Loucy (cell line): ENCODE data around the gene PEAK3.
A peak's percentile ranks its signal among the peaks of the same experiment; 100 is the strongest.

Experiments used
- H2AFZ ChIP-seq: fragments of 200-600 bp; sonication (generic); 2 replicates; pipeline ENCODE4 v1.6.0; 2016; ENCODE audit warnings: antibody characterized with exemption, mild to moderate bottlenecking, low read length, moderate library complexity
- H3F3A ChIP-seq: fragments of 200-600 bp; 2 replicates; pipeline ENCODE4 v1.6.0; 2016; ENCODE audit warnings: antibody characterized with exemption, low read depth, mild to moderate bottlenecking
- H3K27me3 ChIP-seq: fragments of 200-600 bp; sonication (generic); 2 replicates; pipeline ENCODE4 v1.6.1; 2014; ENCODE audit warnings: low read length, mild to moderate bottlenecking; ENCODE audit not compliant: insufficient read depth, poor library complexity, severe bottlenecking
- H3K36me3 ChIP-seq: fragments of 200-600 bp; sonication (generic); 2 replicates; pipeline ENCODE4 v1.6.1; 2016; ENCODE audit warnings: low read length; ENCODE audit not compliant: insufficient read depth
- H3K4me1 ChIP-seq: fragments of 200-600 bp; sonication (generic); 2 replicates; pipeline ENCODE4 v1.5.1; 2014; ENCODE audit warnings: low read length, mild to moderate bottlenecking; ENCODE audit not compliant: insufficient read depth, poor library complexity, severe bottlenecking
- H3K4me2 ChIP-seq: fragments of 200-600 bp; sonication (generic); 2 replicates; pipeline ENCODE4 v1.6.0; 2014; ENCODE audit warnings: antibody characterized with exemption, low read length, low read depth, mild to moderate bottlenecking; ENCODE audit not compliant: poor library complexity, severe bottlenecking
- H3K4me3 ChIP-seq: fragments of 200-600 bp; sonication (generic); 2 replicates; pipeline ENCODE4 v1.5.1; 2014; ENCODE audit warnings: low read length, mild to moderate bottlenecking, mixed read lengths; ENCODE audit not compliant: poor library complexity, severe bottlenecking
- H3K79me2 ChIP-seq: fragments of 200-600 bp; sonication (generic); 2 replicates; pipeline ENCODE4 v1.6.1; 2014; ENCODE audit warnings: low read length; ENCODE audit not compliant: insufficient read depth
- H3K9ac ChIP-seq: fragments of 200-600 bp; sonication (generic); 2 replicates; pipeline ENCODE4 v1.6.0; 2014; ENCODE audit warnings: mild to moderate bottlenecking, low read depth, low read length, moderate library complexity; ENCODE audit not compliant: poor library complexity, severe bottlenecking
- H3K9me2 ChIP-seq: fragments of 200-600 bp; sonication (generic); replicated peaks from 2 replicates; pipeline ENCODE4 v1.6.1; 2016; ENCODE audit warnings: low read depth, low read length, mixed read lengths
- H3K9me3 ChIP-seq: fragments of 200-600 bp; sonication (generic); 2 replicates; pipeline ENCODE4 v1.6.1; 2014; ENCODE audit warnings: mild to moderate bottlenecking, antibody characterized with exemption, low read length, low read depth; ENCODE audit not compliant: insufficient read depth
- H4K20me1 ChIP-seq: fragments of 200-600 bp; sonication (generic); 2 replicates; pipeline ENCODE4 v1.6.0; 2014; ENCODE audit warnings: antibody characterized with exemption, low read length, mild to moderate bottlenecking; ENCODE audit not compliant: insufficient read depth, poor library complexity, severe bottlenecking
- EZH2phosphoT487 ChIP-seq: fragments of 200-600 bp; IDR thresholded peaks from 2 replicates; pipeline ENCODE4 v1.6.1; 2018; ENCODE audit warnings: antibody characterized with exemption, mild to moderate bottlenecking, moderate library complexity, borderline replicate concordance
- TF ChIP-seq, protein P1 (sequence below): fragments of 200-600 bp; sonication (generic); conservative IDR thresholded peaks from 2 replicates; pipeline ENCODE4 v1.5.1; 2014; ENCODE audit warnings: mild to moderate bottlenecking, antibody characterized with exemption, low read length

PEAK3 gene

GRCh38 chr19:2261438-2262172 is 20.4 kb downstream of the PEAK3 start:
- Histone ChIP-seq H4K20me1 (no peaks in the 10 kb centered on the region), H3K79me2 (no peaks in the 10 kb centered on the region), H3K9me2 (no peaks in the 10 kb centered on the region), H3K4me3 (no peak overlapping the region), H3K36me3 (no peaks in the 10 kb centered on the region), H2AFZ (no peak overlapping the region), H3K4me2 (no peak overlapping the region), H3K4me1 (peaks cover 3% of the 10 kb centered on the region), H3K27me3 (no peaks in the 10 kb centered on the region), H3K9me3 (no peaks in the 10 kb centered on the region), H3F3A (no peaks in the 10 kb centered on the region), H3K9ac (no peak overlapping the region)
- TF ChIP-seq, protein P1, sequence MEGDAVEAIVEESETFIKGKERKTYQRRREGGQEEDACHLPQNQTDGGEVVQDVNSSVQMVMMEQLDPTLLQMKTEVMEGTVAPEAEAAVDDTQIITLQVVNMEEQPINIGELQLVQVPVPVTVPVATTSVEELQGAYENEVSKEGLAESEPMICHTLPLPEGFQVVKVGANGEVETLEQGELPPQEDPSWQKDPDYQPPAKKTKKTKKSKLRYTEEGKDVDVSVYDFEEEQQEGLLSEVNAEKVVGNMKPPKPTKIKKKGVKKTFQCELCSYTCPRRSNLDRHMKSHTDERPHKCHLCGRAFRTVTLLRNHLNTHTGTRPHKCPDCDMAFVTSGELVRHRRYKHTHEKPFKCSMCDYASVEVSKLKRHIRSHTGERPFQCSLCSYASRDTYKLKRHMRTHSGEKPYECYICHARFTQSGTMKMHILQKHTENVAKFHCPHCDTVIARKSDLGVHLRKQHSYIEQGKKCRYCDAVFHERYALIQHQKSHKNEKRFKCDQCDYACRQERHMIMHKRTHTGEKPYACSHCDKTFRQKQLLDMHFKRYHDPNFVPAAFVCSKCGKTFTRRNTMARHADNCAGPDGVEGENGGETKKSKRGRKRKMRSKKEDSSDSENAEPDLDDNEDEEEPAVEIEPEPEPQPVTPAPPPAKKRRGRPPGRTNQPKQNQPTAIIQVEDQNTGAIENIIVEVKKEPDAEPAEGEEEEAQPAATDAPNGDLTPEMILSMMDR, result peak; percentile 70
- TF ChIP-seq EZH2phosphoT487, result no peak

GRCh38 chr19:2260341-2260805 is 21.6 kb downstream of the PEAK3 start:
- H3K4me3 ChIP-seq, result no peak overlapping the region
- no peaks in the 10 kb centered on the region for H3K9me2 ChIP-seq
- H3K27me3 ChIP-seq, result no peaks in the 10 kb centered on the region
- H3K4me1 ChIP-seq, result no peaks in the 10 kb centered on the region
- TF ChIP-seq, protein P1, result no peak
- TF ChIP-seq EZH2phosphoT487, result no peak
- no peaks in the 10 kb centered on the region for H3K36me3 ChIP-seq
- H3K4me2 ChIP-seq, result no peak overlapping the region
- no peaks in the 10 kb centered on the region for H3F3A ChIP-seq
- H3K9me3 ChIP-seq, result no peaks in the 10 kb centered on the region
- no peak overlapping the region for H2AFZ ChIP-seq
- no peaks in the 10 kb centered on the region for H3K79me2 ChIP-seq
- H4K20me1 ChIP-seq, result no peaks in the 10 kb centered on the region
- no peak overlapping the region for H3K9ac ChIP-seq

DNA sequence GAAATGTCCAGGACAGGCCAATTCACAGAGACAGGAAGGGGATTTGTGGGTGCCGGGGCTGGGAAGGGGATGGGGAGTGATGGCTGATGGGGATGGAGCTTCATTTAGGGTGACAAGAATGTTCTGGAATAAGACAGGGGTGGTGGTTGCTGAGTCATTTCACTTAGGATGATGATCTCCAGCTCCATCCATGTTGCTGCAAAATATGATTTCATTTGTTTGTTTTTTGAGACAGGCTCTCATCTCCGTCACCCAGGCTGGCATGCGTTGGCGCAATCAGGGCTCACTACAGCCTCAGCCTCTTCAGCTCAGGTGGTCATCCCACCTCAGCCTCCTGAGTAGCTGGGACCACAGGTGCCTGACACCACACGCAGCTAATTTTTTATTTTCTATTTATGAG is 22.6 kb downstream of the PEAK3 start:
- Histone ChIP-seq H3K36me3 (no peaks in the 10 kb centered on the region), H3K27me3 (no peaks in the 10 kb centered on the region), H3F3A (no peaks in the 10 kb centered on the region), H4K20me1 (no peaks in the 10 kb centered on the region), H3K9ac (no peak overlapping the region), H3K4me2 (no peak overlapping the region), H2AFZ (no peak overlapping the region), H3K4me1 (no peaks in the 10 kb centered on the region), H3K79me2 (no peaks in the 10 kb centered on the region), H3K4me3 (no peak overlapping the region), H3K9me3 (no peaks in the 10 kb centered on the region), H3K9me2 (no peaks in the 10 kb centered on the region)
- TF ChIP-seq, protein P1, result no peak
- TF ChIP-seq EZH2phosphoT487, result no peak
